ENCODE measurements around the gene FBXO38. TPM values are rescaled to one million over a fixed set of nuclear protein-coding genes. Genes with fewer than 3 reads are reported as not detected.
A peak's percentile ranks its signal among the peaks of the same experiment; 100 is the strongest.

The FBXO38 gene
- total and polyA plus RNA-seq, 2 experiments from 2014 or later: 24.2 to 42.9 TPM

DNA sequence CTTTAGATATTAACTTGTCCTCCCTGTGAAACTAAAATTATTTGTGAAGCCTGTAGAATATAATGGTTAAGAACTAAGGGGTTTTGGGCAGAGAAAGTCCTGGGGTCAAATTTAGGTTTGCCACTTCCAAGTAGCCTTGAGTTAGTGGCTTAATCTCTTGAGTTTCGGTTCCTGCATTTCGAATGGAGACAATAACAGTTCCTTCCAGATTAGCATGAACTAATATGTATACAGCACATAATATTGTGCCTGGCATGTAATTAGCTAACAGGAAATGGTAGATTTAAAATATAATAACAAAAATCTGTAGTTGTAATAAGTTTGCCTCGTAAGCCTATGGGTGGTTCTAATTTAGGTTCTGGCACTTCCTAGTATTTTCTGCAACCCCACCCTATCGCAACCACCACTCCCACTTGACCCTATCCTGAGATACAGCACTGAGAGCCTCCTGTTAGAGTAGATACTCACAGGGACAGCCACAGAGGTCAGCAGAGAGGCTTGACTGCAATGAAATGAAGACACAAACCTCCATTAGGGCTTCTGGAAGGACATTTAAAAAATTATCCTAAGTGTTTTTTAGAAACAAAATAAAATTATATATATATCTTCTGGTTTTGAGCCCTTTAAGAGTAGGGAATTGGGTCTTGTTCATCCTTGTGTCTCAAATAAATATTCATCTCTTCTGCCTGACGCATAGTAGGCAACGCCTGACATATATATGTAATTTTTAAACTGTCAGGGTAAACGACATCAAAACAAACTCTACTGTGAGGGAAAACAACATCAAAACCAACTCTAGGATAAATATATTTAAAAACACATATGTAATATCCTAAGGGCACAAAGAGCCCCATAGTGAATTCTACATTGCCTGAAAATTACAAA is 39.9 kb upstream of the FBXO38 start:
- no peaks in the 10 kb centered on the region for H3K9me3 ChIP-seq (ENCODE audit: low read depth)
- no peaks in the 10 kb centered on the region for H3K27me3 ChIP-seq
- DNase-seq (ENCODE audit: low read depth in 1 of 2, low spot score in 1 of 2): peak in 1 of 2 donors; percentile 13
- H3K27ac ChIP-seq: no peak overlapping the region
- H3K4me1 ChIP-seq (ENCODE audit: low read depth): no peaks in the 10 kb centered on the region
- no peak overlapping the region for H3K4me3 ChIP-seq
- H3K36me3 ChIP-seq: no peaks in the 10 kb centered on the region
- TF ChIP-seq, protein P1, sequence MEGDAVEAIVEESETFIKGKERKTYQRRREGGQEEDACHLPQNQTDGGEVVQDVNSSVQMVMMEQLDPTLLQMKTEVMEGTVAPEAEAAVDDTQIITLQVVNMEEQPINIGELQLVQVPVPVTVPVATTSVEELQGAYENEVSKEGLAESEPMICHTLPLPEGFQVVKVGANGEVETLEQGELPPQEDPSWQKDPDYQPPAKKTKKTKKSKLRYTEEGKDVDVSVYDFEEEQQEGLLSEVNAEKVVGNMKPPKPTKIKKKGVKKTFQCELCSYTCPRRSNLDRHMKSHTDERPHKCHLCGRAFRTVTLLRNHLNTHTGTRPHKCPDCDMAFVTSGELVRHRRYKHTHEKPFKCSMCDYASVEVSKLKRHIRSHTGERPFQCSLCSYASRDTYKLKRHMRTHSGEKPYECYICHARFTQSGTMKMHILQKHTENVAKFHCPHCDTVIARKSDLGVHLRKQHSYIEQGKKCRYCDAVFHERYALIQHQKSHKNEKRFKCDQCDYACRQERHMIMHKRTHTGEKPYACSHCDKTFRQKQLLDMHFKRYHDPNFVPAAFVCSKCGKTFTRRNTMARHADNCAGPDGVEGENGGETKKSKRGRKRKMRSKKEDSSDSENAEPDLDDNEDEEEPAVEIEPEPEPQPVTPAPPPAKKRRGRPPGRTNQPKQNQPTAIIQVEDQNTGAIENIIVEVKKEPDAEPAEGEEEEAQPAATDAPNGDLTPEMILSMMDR (IDR thresholded peaks at IDR 0.05; ENCODE audit: low read depth, low read length): no peak

DNA sequence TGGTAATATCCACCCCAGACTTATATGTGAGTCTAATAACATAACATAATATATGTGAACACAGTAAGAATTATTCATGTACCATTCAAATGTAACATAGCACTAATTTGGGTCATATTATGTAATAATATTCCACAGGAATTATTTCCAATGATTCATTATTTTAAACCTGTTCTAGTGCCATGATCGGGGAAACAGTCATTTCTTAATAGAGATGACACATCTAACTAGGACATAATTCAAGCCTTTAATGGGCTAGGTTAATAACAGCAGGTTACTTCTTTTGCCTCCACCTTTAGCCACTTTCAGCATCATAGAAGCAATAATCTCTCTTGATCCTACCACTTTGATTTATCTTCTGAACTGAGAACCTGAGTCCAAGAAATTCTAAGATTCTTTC is 36.1 kb upstream of the FBXO38 start:
- Histone ChIP-seq H3K4me1 (ENCODE audit: low read depth) (no peaks in the 10 kb centered on the region), H3K4me3 (no peak overlapping the region), H3K27me3 (no peaks in the 10 kb centered on the region), H3K27ac (no peak overlapping the region), H3K9me3 (ENCODE audit: low read depth) (no peaks in the 10 kb centered on the region), H3K36me3 (no peaks in the 10 kb centered on the region)
- TF ChIP-seq, protein P1 (IDR thresholded peaks at IDR 0.05; ENCODE audit: low read depth, low read length): no peak
- DNase-seq (ENCODE audit: low read depth in 1 of 2, low spot score in 1 of 2): no peak

DNA sequence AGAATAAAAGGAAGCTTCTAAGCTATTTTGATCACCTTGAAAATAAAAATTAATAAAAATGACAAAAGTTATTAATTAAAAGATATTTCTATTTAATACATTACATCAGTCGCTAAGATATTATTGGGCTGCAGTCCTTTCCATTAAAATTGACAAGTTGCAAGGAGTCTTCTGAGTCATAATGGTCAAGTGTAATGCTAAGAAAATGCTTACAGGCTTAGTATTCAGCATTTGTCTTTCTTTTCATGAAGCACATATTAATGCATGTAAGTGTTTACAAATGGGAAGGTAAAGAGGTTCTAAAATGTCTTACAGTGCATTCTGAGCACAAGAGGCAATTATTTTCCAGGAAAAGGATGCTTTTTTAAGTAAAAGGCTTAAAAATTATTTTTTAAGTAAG is 31.1 kb upstream of the FBXO38 start:
- Histone ChIP-seq H3K36me3 (no peaks in the 10 kb centered on the region), H3K4me1 (ENCODE audit: low read depth) (no peaks in the 10 kb centered on the region), H3K4me3 (no peak overlapping the region), H3K9me3 (ENCODE audit: low read depth) (no peaks in the 10 kb centered on the region), H3K27ac (no peak overlapping the region), H3K27me3 (no peaks in the 10 kb centered on the region)
- no peak for DNase-seq (ENCODE audit: low read depth in 1 of 2, low spot score in 1 of 2)
- TF ChIP-seq, protein P1 (IDR thresholded peaks at IDR 0.05; ENCODE audit: low read depth, low read length): no peak

DNA sequence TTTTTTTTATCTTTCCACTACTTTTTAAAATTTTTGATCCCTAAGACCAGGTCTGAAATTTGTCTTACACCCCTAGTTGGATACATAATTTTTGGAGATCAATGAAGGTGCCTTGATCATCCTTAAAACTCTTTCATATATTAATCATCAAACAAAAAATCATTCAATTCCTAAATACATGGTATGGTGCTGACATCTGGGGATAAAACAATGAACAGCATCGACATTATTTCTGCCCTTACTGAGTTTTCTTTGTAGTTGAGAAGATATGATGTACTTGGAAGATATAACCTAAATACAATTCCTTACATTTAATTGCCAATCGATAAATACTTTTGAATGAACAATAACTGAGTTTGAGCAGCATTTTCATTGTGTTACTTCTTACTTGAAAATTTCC is 30.1 kb upstream of the FBXO38 start:
- Histone ChIP-seq H3K27me3 (no peaks in the 10 kb centered on the region), H3K4me3 (no peak overlapping the region), H3K27ac (no peak overlapping the region), H3K36me3 (no peaks in the 10 kb centered on the region), H3K9me3 (ENCODE audit: low read depth) (no peaks in the 10 kb centered on the region), H3K4me1 (ENCODE audit: low read depth) (no peaks in the 10 kb centered on the region)
- no peak for DNase-seq (ENCODE audit: low read depth in 1 of 2, low spot score in 1 of 2)
- TF ChIP-seq, protein P1 (IDR thresholded peaks at IDR 0.05; ENCODE audit: low read depth, low read length): no peak

DNA sequence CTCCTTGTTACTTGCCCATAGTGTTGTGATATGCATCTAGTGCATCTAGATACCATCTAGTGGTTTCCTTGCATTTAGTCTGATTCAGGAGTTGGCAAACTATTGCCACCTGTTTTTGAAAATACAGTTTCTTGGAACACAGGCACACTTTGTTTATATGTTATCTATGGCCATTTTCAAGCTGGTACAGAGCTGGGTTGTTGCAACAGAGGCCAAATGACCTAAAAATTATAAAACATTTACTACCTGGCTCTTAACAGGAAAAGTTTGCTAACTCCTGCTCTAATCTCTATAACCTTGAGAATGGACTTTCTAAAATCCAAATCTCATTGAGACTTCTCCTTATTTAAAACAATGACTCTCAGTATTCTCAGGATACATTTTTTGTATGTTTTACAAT is 19.4 kb upstream of the FBXO38 start:
- no peak overlapping the region for H3K27ac ChIP-seq
- H3K4me1 ChIP-seq (ENCODE audit: low read depth): no peaks in the 10 kb centered on the region
- H3K27me3 ChIP-seq: no peaks in the 10 kb centered on the region
- TF ChIP-seq, protein P1 (IDR thresholded peaks at IDR 0.05; ENCODE audit: low read depth, low read length): no peak
- DNase-seq (ENCODE audit: low read depth in 1 of 2, low spot score in 1 of 2): no peak
- no peak overlapping the region for H3K4me3 ChIP-seq
- peaks cover 2% of the 10 kb centered on the region for H3K9me3 ChIP-seq (ENCODE audit: low read depth)
- no peaks in the 10 kb centered on the region for H3K36me3 ChIP-seq
